HEK293 (cell line): ENCODE results near the gene KAT2B.

Experiments
- CTCF ChIA-PET: fragments of 350-600 bp; formaldehyde crosslinking; extraction: SDS; loops from one replicate; lab custom pipeline; 2021; ENCODE audit warnings: antibody characterized with exemption; lab: Yijun Ruan, JAX
- POLR2A ChIA-PET: fragments of 300-600 bp; formaldehyde crosslinking; extraction: SDS; loops from one replicate; lab custom pipeline; 2020; ENCODE audit warnings: antibody characterized with exemption, inconsistent platforms; lab: Yijun Ruan, JAX
- H3K27ac ChIP-seq: fragments of 200-500 bp; sonication (Bioruptor generic); 2 replicates; pipeline ENCODE4 v1.5.1; 2014; ENCODE audit warnings: low read depth, low read length, control low read depth, inconsistent platforms; ENCODE audit errors: extremely low read depth
- H3K36me3 ChIP-seq, 2 experiments: fragments of 200-500 bp in 1 of 2; sonication (Bioruptor generic) in 1 of 2; 1 replicate in 1 of 2; 2 replicates in 1 of 2; pipeline ENCODE4 v1.5.1; 2014 to 2017; ENCODE audit warnings: inconsistent platforms in 2 of 2, low read length in 2 of 2; ENCODE audit not compliant: control insufficient read depth in 2 of 2, insufficient read depth in 1 of 2
- H3K4me1 ChIP-seq: fragments of 200-500 bp; sonication (Bioruptor generic); 2 replicates; pipeline ENCODE4 v1.5.1; 2014; ENCODE audit warnings: mild to moderate bottlenecking, low read length, inconsistent platforms; ENCODE audit not compliant: control insufficient read depth, insufficient read depth
- H3K4me3 ChIP-seq: 2 replicates; pipeline ENCODE4 v1.5.1; 2011; ENCODE audit warnings: low read depth, mild to moderate bottlenecking, control low read depth, low read length, moderate library complexity
- H3K9me3 ChIP-seq: fragments of 200-500 bp; sonication (Bioruptor generic); 2 replicates; pipeline ENCODE4 v1.5.1; 2014; ENCODE audit warnings: low read depth, low read length, inconsistent platforms; ENCODE audit not compliant: control insufficient read depth, insufficient read depth
- BCL11A ChIP-seq: fragments of 450-650 bp; formaldehyde crosslinking; IDR thresholded peaks from 2 replicates; pipeline ENCODE4 v1.5.1; 2016; ENCODE audit warnings: low read depth, missing biosample characterization, missing genetic modification characterization
- PRDM1 ChIP-seq: fragments of 450-650 bp; formaldehyde crosslinking; IDR thresholded peaks from 2 replicates; pipeline ENCODE4; 2016; ENCODE audit warnings: missing biosample characterization, missing genetic modification characterization
- SCRT2 ChIP-seq: fragments of 450-650 bp; formaldehyde crosslinking; IDR thresholded peaks from 2 replicates; pipeline ENCODE4 v1.5.1; 2016; ENCODE audit warnings: missing biosample characterization, missing genetic modification characterization
- SP3 ChIP-seq: fragments of 450-650 bp; formaldehyde crosslinking; IDR thresholded peaks from 2 replicates; pipeline ENCODE4 v1.5.1; 2016; ENCODE audit warnings: missing biosample characterization, missing genetic modification characterization
- TSHZ1 ChIP-seq: fragments of 450-650 bp; formaldehyde crosslinking; IDR thresholded peaks from 2 replicates; pipeline ENCODE4 v1.5.1; 2016; ENCODE audit warnings: missing biosample characterization, missing genetic modification characterization, borderline replicate concordance
- ZBTB48 ChIP-seq: fragments of 450-650 bp; formaldehyde crosslinking; IDR thresholded peaks from 2 replicates; pipeline ENCODE4 v1.5.1; 2016; ENCODE audit warnings: missing biosample characterization, missing genetic modification characterization
- ZFP37 ChIP-seq: fragments of 450-650 bp; formaldehyde crosslinking; IDR thresholded peaks from 2 replicates; pipeline ENCODE4 v1.5.1; 2016; ENCODE audit warnings: missing biosample characterization, missing genetic modification characterization
- ZNF175 ChIP-seq: fragments of 450-650 bp; formaldehyde crosslinking; IDR thresholded peaks from 2 replicates; pipeline ENCODE4 v1.5.1; 2016; ENCODE audit warnings: missing biosample characterization, missing genetic modification characterization
- ZNF335 ChIP-seq: fragments of 450-650 bp; formaldehyde crosslinking; conservative IDR thresholded peaks from 2 replicates; pipeline ENCODE4 v1.5.1; 2016; ENCODE audit warnings: missing biosample characterization, missing genetic modification characterization
- ZNF404 ChIP-seq: fragments of 450-650 bp; formaldehyde crosslinking; IDR thresholded peaks from 2 replicates; pipeline ENCODE4 v1.5.1; 2017; ENCODE audit warnings: missing biosample characterization, missing genetic modification characterization
- ZNF561 ChIP-seq: fragments of 450-650 bp; IDR thresholded peaks from 2 replicates; pipeline ENCODE4 v1.5.1; 2018; ENCODE audit warnings: missing biosample characterization, missing genetic modification characterization, borderline replicate concordance
- ZNF623 ChIP-seq: fragments of 450-650 bp; formaldehyde crosslinking; IDR thresholded peaks from 2 replicates; pipeline ENCODE4 v1.5.1; 2016; ENCODE audit warnings: missing biosample characterization, missing genetic modification characterization
- ZNF624 ChIP-seq: fragments of 450-650 bp; formaldehyde crosslinking; IDR thresholded peaks from 2 replicates; pipeline ENCODE4 v1.5.1; 2017; ENCODE audit warnings: missing biosample characterization, missing genetic modification characterization
- ZNF777 ChIP-seq: fragments of 450-650 bp; formaldehyde crosslinking; IDR thresholded peaks from 2 replicates; pipeline ENCODE4 v1.5.1; 2017; ENCODE audit warnings: missing biosample characterization, missing genetic modification characterization, borderline replicate concordance
- ZNF830 ChIP-seq: fragments of 450-650 bp; IDR thresholded peaks from 2 replicates; pipeline ENCODE4 v1.5.0; 2018; ENCODE audit warnings: missing biosample characterization, missing genetic modification characterization, low read depth, mild to moderate bottlenecking, moderate library complexity
- ZNF843 ChIP-seq: fragments of 450-650 bp; formaldehyde crosslinking; IDR thresholded peaks from 2 replicates; pipeline ENCODE4 v1.5.1; 2016; ENCODE audit warnings: missing biosample characterization, missing genetic modification characterization
- ZSCAN30 ChIP-seq: fragments of 450-650 bp; IDR thresholded peaks from 2 replicates; pipeline ENCODE4 v1.5.1; 2018; ENCODE audit warnings: missing biosample characterization, mild to moderate bottlenecking, missing genetic modification characterization, moderate library complexity
- ZSCAN5A ChIP-seq: fragments of 450-650 bp; formaldehyde crosslinking; IDR thresholded peaks from 2 replicates; pipeline ENCODE4 v1.5.1; 2016; ENCODE audit warnings: missing biosample characterization, missing genetic modification characterization
- ZXDB ChIP-seq: fragments of 450-650 bp; formaldehyde crosslinking; IDR thresholded peaks from 2 replicates; pipeline ENCODE4 v1.5.1; 2016; ENCODE audit warnings: missing biosample characterization, missing genetic modification characterization
- TF ChIP-seq, protein P1 (sequence below): fragments of 450-650 bp; formaldehyde crosslinking; optimal IDR thresholded peaks from 2 replicates; pipeline ENCODE3; 2016; ENCODE audit warnings: missing biosample characterization, mild to moderate bottlenecking, missing genetic modification characterization
- TF ChIP-seq, protein P2 (sequence below): fragments of 450-650 bp; formaldehyde crosslinking; IDR thresholded peaks from 2 replicates; pipeline ENCODE4 v1.5.1; 2017; ENCODE audit warnings: missing biosample characterization, mild to moderate bottlenecking, missing genetic modification characterization, moderate library complexity

The KAT2B gene

GRCh38 chr3:20103731-20104130 is 63.5 kb downstream of the KAT2B start:
- no peak overlapping the region for H3K27ac ChIP-seq
- ChIA-PET CTCF (interaction anchor here (0.6 kb wide), 1 partner anchor 80 kb away, joined by 3 read pairs; no protein-coding TSS in a partner anchor), POLR2A (no interaction called here)
- H3K9me3 ChIP-seq, result no peaks in the 10 kb centered on the region
- peaks cover 0 to 3% of the 10 kb centered on the region in 2 experiments; a peak in 2 of 3 replicates for H3K36me3 ChIP-seq
- TF ChIP-seq ZNF830 (no peak), ZNF843 (tag by site-specific recombination) (no peak), ZFP37 (tag by site-specific recombination) (no peak), ZBTB48 (tag by site-specific recombination) (no peak), ZNF404 (tag by site-specific recombination) (no peak), ZNF561 (tag by site-specific recombination) (no peak), SP3 (tag by site-specific recombination) (no peak)
- TF ChIP-seq, protein P1, sequence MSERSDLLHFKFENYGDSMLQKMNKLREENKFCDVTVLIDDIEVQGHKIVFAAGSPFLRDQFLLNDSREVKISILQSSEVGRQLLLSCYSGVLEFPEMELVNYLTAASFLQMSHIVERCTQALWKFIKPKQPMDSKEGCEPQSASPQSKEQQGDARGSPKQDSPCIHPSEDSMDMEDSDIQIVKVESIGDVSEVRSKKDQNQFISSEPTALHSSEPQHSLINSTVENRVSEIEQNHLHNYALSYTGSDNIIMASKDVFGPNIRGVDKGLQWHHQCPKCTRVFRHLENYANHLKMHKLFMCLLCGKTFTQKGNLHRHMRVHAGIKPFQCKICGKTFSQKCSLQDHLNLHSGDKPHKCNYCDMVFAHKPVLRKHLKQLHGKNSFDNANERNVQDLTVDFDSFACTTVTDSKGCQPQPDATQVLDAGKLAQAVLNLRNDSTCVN (tag by site-specific recombination), result no peak
- no peak overlapping the region for H3K4me3 ChIP-seq
- H3K4me1 ChIP-seq, result no peaks in the 10 kb centered on the region

- Histone ChIP-seq H3K4me3 (no peak overlapping the region), H3K4me1 (no peaks in the 10 kb centered on the region), H3K27ac (no peak overlapping the region), H3K9me3 (no peaks in the 10 kb centered on the region), H3K36me3 (peaks cover 0 to 3% of the 10 kb centered on the region in 2 experiments; a peak in 1 of 3 replicates)
- ChIA-PET CTCF (interaction anchor here (0.6 kb wide), 1 partner anchor 79 kb away, joined by 3 read pairs; no protein-coding TSS in a partner anchor), POLR2A (no interaction called here)
- TF ChIP-seq, protein P2, sequence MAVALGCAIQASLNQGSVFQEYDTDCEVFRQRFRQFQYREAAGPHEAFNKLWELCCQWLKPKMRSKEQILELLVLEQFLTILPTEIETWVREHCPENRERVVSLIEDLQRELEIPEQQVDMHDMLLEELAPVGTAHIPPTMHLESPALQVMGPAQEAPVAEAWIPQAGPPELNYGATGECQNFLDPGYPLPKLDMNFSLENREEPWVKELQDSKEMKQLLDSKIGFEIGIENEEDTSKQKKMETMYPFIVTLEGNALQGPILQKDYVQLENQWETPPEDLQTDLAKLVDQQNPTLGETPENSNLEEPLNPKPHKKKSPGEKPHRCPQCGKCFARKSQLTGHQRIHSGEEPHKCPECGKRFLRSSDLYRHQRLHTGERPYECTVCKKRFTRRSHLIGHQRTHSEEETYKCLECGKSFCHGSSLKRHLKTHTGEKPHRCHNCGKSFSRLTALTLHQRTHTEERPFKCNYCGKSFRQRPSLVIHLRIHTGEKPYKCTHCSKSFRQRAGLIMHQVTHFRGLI (tag by site-specific recombination), result no peak
- TF ChIP-seq BCL11A, result no peak
- TF ChIP-seq ZNF777 (tag by site-specific recombination), result no peak
- TF ChIP-seq ZNF175, result no peak
- no peak for TF ChIP-seq ZXDB
- no peak for TF ChIP-seq ZNF624 (tag by site-specific recombination)
- TF ChIP-seq PRDM1, result no peak
- no peak for TF ChIP-seq TSHZ1 (tag by site-specific recombination)
- no peak for TF ChIP-seq ZNF623 (tag by site-specific recombination)
- TF ChIP-seq SCRT2 (tag by site-specific recombination), result no peak
- TF ChIP-seq ZSCAN5A (tag by site-specific recombination), result no peak
- no peak for TF ChIP-seq ZSCAN30 (tag by site-specific recombination)
- TF ChIP-seq ZNF335 (tag by site-specific recombination), result no peak
Measured at GRCh38 chr3:20104167-20104661, 64.0 kb downstream of the KAT2B start.
